ENCODE data around the gene NEK7.

NEK7 gene

GRCh38 chr1:198185146-198185545 is 28.3 kb downstream of the NEK7 start:
- Histone ChIP-seq H3K27me3 (ENCODE audit: low read depth, low read length) (no peaks in the 10 kb centered on the region), H3K4me1 (ENCODE audit: low read length) (0 out of 2 replicates have a peak, but pooled peaks cover 6% of the 10 kb centered on the region), H3K36me3 (replicated peaks; ENCODE audit: low read depth, low read length) (no peaks in the 10 kb centered on the region), H3K79me2 (ENCODE audit: low read length) (peaks cover 20% of the 10 kb centered on the region; the same call in 1 of the 2 replicates), H3K27ac (ENCODE audit: low read length) (no peak overlapping the region), H2AFZ (ENCODE audit: low read depth, low read length) (no peak overlapping the region), H3K9ac (ENCODE audit: low read length) (no peak overlapping the region), H3K9me3 (ENCODE audit: insufficient read depth, low read length) (no peaks in the 10 kb centered on the region), H3K4me3 (ENCODE audit: low read length) (no peak overlapping the region), H3K4me2 (ENCODE audit: low read length) (no peak overlapping the region), H4K20me1 (ENCODE audit: insufficient read depth, low read length) (peaks cover 4% of the 10 kb centered on the region; the same call in 1 of the 2 replicates)
- TF ChIP-seq CTCF (IDR thresholded peaks at IDR 0.05; ENCODE audit: low read depth, low read length), result no peak
- TF ChIP-seq EZH2phosphoT487 (IDR thresholded peaks at IDR 0.05; ENCODE audit: low read depth), result no peak

DNA sequence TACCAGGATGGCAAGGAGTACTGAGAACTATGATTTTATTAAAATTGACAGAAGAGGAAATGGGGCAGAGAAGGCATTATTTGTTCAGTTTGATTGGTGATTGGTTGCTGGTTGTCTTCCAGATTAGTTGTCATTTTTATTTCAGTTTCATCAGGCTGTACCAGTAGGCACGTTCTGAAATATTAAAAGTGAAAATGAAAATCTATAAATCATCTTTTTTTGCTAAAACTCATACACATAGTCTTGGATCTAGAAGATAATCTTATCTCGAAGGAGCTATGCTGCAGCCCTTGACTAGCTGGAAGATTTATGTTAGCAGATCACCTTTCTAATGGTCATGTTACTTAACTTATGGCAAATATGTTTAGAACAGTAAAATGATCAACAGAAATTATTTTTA is 29.0 kb downstream of the NEK7 start:
- Histone ChIP-seq H3K9me3 (ENCODE audit: insufficient read depth, low read length) (no peaks in the 10 kb centered on the region), H2AFZ (ENCODE audit: low read depth, low read length) (no peak overlapping the region), H3K4me2 (ENCODE audit: low read length) (no peak overlapping the region), H3K4me3 (ENCODE audit: low read length) (no peak overlapping the region), H3K9ac (ENCODE audit: low read length) (no peak overlapping the region), H3K27ac (ENCODE audit: low read length) (no peak overlapping the region), H3K36me3 (replicated peaks; ENCODE audit: low read depth, low read length) (no peaks in the 10 kb centered on the region), H3K79me2 (ENCODE audit: low read length) (peaks cover 17% of the 10 kb centered on the region; the same call in 1 of the 2 replicates), H3K4me1 (ENCODE audit: low read length) (0 out of 2 replicates have a peak, but pooled peaks cover 6% of the 10 kb centered on the region), H3K27me3 (ENCODE audit: low read depth, low read length) (no peaks in the 10 kb centered on the region), H4K20me1 (ENCODE audit: insufficient read depth, low read length) (peaks cover 4% of the 10 kb centered on the region)
- TF ChIP-seq EZH2phosphoT487 (IDR thresholded peaks at IDR 0.05; ENCODE audit: low read depth), result no peak
- TF ChIP-seq CTCF (IDR thresholded peaks at IDR 0.05; ENCODE audit: low read depth, low read length), result no peak

GRCh38 chr1:198186916-198187580 is 30.2 kb downstream of the NEK7 start:
- H3K36me3 ChIP-seq (replicated peaks; ENCODE audit: low read depth, low read length), result no peaks in the 10 kb centered on the region
- no peak overlapping the region for H3K9ac ChIP-seq (ENCODE audit: low read length)
- peaks cover 14% of the 10 kb centered on the region; the same call in 1 of the 2 replicates for H3K79me2 ChIP-seq (ENCODE audit: low read length)
- H3K27me3 ChIP-seq (ENCODE audit: low read depth, low read length), result no peaks in the 10 kb centered on the region
- TF ChIP-seq EZH2phosphoT487 (IDR thresholded peaks at IDR 0.05; ENCODE audit: low read depth), result no peak
- no peak for TF ChIP-seq CTCF (IDR thresholded peaks at IDR 0.05; ENCODE audit: low read depth, low read length)
- H3K9me3 ChIP-seq (ENCODE audit: insufficient read depth, low read length), result no peaks in the 10 kb centered on the region
- peaks cover 4% of the 10 kb centered on the region for H4K20me1 ChIP-seq (ENCODE audit: insufficient read depth, low read length)
- 0 out of 2 replicates have a peak, but pooled peaks cover 6% of the 10 kb centered on the region for H3K4me1 ChIP-seq (ENCODE audit: low read length)
- H3K4me3 ChIP-seq (ENCODE audit: low read length), result no peak overlapping the region
- H3K4me2 ChIP-seq (ENCODE audit: low read length), result no peak overlapping the region
- H3K27ac ChIP-seq (ENCODE audit: low read length), result no peak overlapping the region
- H2AFZ ChIP-seq (ENCODE audit: low read depth, low read length), result no peak overlapping the region

- peaks cover 8% of the 10 kb centered on the region; the same call in 1 of the 2 replicates for H3K79me2 ChIP-seq (ENCODE audit: low read length)
- H3K9ac ChIP-seq (ENCODE audit: low read length), result no peak overlapping the region
- H3K4me2 ChIP-seq (ENCODE audit: low read length), result no peak overlapping the region
- H3K27ac ChIP-seq (ENCODE audit: low read length), result no peak overlapping the region
- no peaks in the 10 kb centered on the region for H3K27me3 ChIP-seq (ENCODE audit: low read depth, low read length)
- no peak for TF ChIP-seq EZH2phosphoT487 (IDR thresholded peaks at IDR 0.05; ENCODE audit: low read depth)
- 0 out of 2 replicates have a peak, but pooled peaks cover 6% of the 10 kb centered on the region for H3K4me1 ChIP-seq (ENCODE audit: low read length)
- H3K4me3 ChIP-seq (ENCODE audit: low read length), result no peak overlapping the region
- no peaks in the 10 kb centered on the region for H3K9me3 ChIP-seq (ENCODE audit: insufficient read depth, low read length)
- no peak overlapping the region for H2AFZ ChIP-seq (ENCODE audit: low read depth, low read length)
- H4K20me1 ChIP-seq (ENCODE audit: insufficient read depth, low read length), result peaks cover 4% of the 10 kb centered on the region
- no peaks in the 10 kb centered on the region for H3K36me3 ChIP-seq (replicated peaks; ENCODE audit: low read depth, low read length)
Measured at GRCh38 chr1:198187973-198188588, 31.3 kb downstream of the NEK7 start.

Data from OCI-LY3 (cell line).